ENCODE measurements around the gene PPDPF.

DNA sequence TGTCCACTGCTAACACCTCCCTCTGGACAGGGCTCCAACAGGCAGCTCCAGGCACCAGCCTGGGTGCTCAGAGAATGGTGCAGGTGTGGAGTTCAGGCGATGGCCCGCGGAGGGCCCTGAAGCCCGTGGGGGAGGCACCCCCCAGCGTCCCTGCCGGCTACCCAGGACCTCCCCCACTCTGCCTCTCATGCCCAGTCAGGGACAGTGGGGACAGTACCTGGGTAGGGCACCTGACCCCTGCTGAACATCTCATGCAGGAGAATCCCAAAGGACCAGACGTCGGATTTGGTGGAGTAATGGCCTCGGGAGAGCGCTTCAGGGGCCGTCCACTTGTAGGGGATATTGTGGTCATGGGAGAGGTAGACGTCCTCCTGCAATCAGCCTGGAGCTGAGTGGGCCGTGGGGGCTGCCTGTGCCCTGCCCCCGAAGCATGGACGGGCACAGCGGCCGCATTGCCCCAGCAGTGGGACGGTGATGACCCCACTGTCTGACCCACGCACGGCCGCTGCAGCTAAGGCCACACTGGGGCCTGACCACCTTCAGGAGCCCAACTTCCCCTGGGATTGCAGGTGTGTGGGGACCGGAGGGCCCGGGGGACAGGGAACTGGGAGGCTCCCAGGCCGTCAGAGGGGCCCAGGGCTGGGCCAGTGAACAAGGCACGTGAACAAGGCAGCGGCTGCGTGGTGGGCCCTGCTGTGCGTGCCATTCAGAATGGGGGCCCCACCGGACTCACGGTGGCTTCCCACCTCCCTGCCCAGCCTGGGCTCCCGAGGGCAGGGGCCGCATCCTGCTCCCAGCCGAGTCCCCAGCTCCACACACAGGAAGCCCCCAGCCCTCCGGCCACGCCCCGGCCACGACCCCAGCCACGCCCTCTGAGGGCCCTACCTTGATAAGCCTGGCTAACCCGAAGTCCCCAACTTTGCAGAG, 9.6 kb downstream of the PPDPF start:
- TF ChIP-seq, protein P1, sequence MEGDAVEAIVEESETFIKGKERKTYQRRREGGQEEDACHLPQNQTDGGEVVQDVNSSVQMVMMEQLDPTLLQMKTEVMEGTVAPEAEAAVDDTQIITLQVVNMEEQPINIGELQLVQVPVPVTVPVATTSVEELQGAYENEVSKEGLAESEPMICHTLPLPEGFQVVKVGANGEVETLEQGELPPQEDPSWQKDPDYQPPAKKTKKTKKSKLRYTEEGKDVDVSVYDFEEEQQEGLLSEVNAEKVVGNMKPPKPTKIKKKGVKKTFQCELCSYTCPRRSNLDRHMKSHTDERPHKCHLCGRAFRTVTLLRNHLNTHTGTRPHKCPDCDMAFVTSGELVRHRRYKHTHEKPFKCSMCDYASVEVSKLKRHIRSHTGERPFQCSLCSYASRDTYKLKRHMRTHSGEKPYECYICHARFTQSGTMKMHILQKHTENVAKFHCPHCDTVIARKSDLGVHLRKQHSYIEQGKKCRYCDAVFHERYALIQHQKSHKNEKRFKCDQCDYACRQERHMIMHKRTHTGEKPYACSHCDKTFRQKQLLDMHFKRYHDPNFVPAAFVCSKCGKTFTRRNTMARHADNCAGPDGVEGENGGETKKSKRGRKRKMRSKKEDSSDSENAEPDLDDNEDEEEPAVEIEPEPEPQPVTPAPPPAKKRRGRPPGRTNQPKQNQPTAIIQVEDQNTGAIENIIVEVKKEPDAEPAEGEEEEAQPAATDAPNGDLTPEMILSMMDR (IDR thresholded peaks at IDR 0.05) = no peak
- no peak for TF ChIP-seq POLR2A (IDR thresholded peaks at IDR 0.05)
